Hepatocyte (in vitro differentiated cells): ENCODE results near the gene CAND1.

Source experiments
- CTCF ChIP-seq: fragments of 200-600 bp; sonication (generic); IDR thresholded peaks from 2 replicates; pipeline ENCODE4 v1.5.1; 2016; ENCODE audit warnings: antibody characterized with exemption, mild to moderate bottlenecking; ENCODE audit not compliant: poor library complexity
- EZH2 ChIP-seq: fragments of 200-600 bp; sonication (generic); IDR thresholded peaks from 2 replicates; pipeline ENCODE4 v1.6.1; 2016; ENCODE audit warnings: antibody characterized with exemption, mild to moderate bottlenecking, borderline replicate concordance

GRCh38 chr12:67319936-67320335 lies 50.8 kb downstream of the CAND1 start:
- TF ChIP-seq CTCF (no peak), EZH2 (no peak)
